HepG2 (cell line): Measurements from ENCODE around the gene ANKRD35. TPM values are rescaled to one million over a fixed set of nuclear protein-coding genes. Genes with fewer than 3 reads are reported as not detected.

Experiments
- AKNA ChIP-seq: sonication (generic); formaldehyde crosslinking; IDR thresholded peaks from 2 replicates; pipeline ENCODE4 v1.4.0; 2020; ENCODE audit warnings: missing genetic modification reagents, borderline replicate concordance
- BCL6 ChIP-seq: IDR thresholded peaks from 2 replicates; pipeline ENCODE4 v1.6.1; 2016; ENCODE audit warnings: missing genetic modification reagents, missing compliant biosample characterization
- DNMT3B ChIP-seq: conservative IDR thresholded peaks from 2 replicates; pipeline ENCODE4 v1.6.1; 2016; ENCODE audit warnings: missing biosample characterization, control low read depth
- ELF4 ChIP-seq: sonication (generic); formaldehyde crosslinking; IDR thresholded peaks from 2 replicates; pipeline ENCODE4 v1.5.0; 2020; ENCODE audit warnings: missing genetic modification reagents, mild to moderate bottlenecking, moderate library complexity, borderline replicate concordance
- HNF1B ChIP-seq: sonication (generic); formaldehyde crosslinking; IDR thresholded peaks from 2 replicates; pipeline ENCODE4 v1.5.1; 2020; ENCODE audit warnings: mild to moderate bottlenecking, moderate library complexity, missing genetic modification reagents
- MIER2 ChIP-seq: IDR thresholded peaks from 2 replicates; pipeline ENCODE4 v1.6.1; 2016; ENCODE audit warnings: missing biosample characterization, missing genetic modification reagents
- MYC ChIP-seq: sonication (generic); formaldehyde crosslinking; IDR thresholded peaks from 2 replicates; pipeline ENCODE4 v1.9.0; 2021; ENCODE audit warnings: missing genetic modification reagents, borderline replicate concordance
- NCOR1 ChIP-seq: fragments of 200-600 bp; sonication (generic); IDR thresholded peaks from 2 replicates; pipeline ENCODE4 v1.7.0; 2017; ENCODE audit warnings: antibody characterized with exemption, low read length, borderline replicate concordance
- RBM22 ChIP-seq: fragments of 200-400 bp; formaldehyde crosslinking; optimal IDR thresholded peaks from 2 replicates; pipeline ENCODE3; 2017; ENCODE audit warnings: mild to moderate bottlenecking, low read length, moderate library complexity
- U2AF1 ChIP-seq: fragments of 200-400 bp; formaldehyde crosslinking; optimal IDR thresholded peaks from 2 replicates; pipeline ENCODE3; 2017; ENCODE audit warnings: mild to moderate bottlenecking, low read depth, low read length
- WIZ ChIP-seq: sonication (generic); formaldehyde crosslinking; IDR thresholded peaks from 2 replicates; pipeline ENCODE4 v1.5.1; 2020; ENCODE audit warnings: mild to moderate bottlenecking, missing genetic modification reagents
- ZKSCAN5 ChIP-seq: sonication (generic); formaldehyde crosslinking; IDR thresholded peaks from 2 replicates; pipeline ENCODE4 v1.5.1; 2020; ENCODE audit warnings: mild to moderate bottlenecking, missing genetic modification reagents
- ZMYM4 ChIP-seq: sonication (generic); formaldehyde crosslinking; IDR thresholded peaks from 2 replicates; pipeline ENCODE4 v1.8.1; 2023; ENCODE audit warnings: mild to moderate bottlenecking, missing genetic modification reagents
- ZNF407 ChIP-seq: sonication (generic); formaldehyde crosslinking; IDR thresholded peaks from one replicate; pipeline ENCODE4 v1.5.1; 2020; ENCODE audit warnings: mild to moderate bottlenecking, missing genetic modification reagents; ENCODE audit errors: not compliant biosample characterization
- ZNF790 ChIP-seq: sonication (generic); formaldehyde crosslinking; IDR thresholded peaks from 2 replicates; pipeline ENCODE4 v1.8.0; 2022; ENCODE audit warnings: missing genetic modification reagents, mild to moderate bottlenecking, borderline replicate concordance
- polyA plus RNA-seq, 8 experiments: library from polyadenylated mRNA; depleted of rRNA in 3 of 8; stranded (reverse) in 7 of 8; unstranded in 1 of 8; fragments of >200 nt; fragmentation: Illumina TruSeq in 4 of 8; extraction: Trizol in 4 of 8; gene quantifications; 2 replicates each; pipeline versions ENCODE4 v1.2.1 to v1.2.3, GENCODE V29; 2011 to 2016; ENCODE audit warnings: low read depth in 4 of 8, missing spikeins in 1 of 8, mixed read lengths in 1 of 8; ENCODE audit not compliant: insufficient read depth in 1 of 8
- total RNA-seq, 5 experiments: library from RNA; depleted of rRNA; stranded (reverse); fragments of >200 nt; fragmentation: Illumina TruSeq; extraction: Trizol; gene quantifications; 2 replicates each; pipeline ENCODE4 v1.2.3, GENCODE V29; 2016; ENCODE audit warnings: low read depth in 1 of 5

The ANKRD35 gene
- total and polyA plus RNA-seq, 2 of the 13 experiments (the other 11 are each of a cell fraction or from before 2014, with no cell fraction given): 0.02 TPM; not detected in 1

- TF ChIP-seq ZNF407 (CRISPR knock-in tag) (no peak), ZKSCAN5 (no peak), AKNA (CRISPR knock-in tag) (no peak), WIZ (CRISPR knock-in tag) (no peak; the same call in 1 of the 2 replicates), ELF4 (CRISPR knock-in tag) (no peak), MYC (no peak; the same call in 1 of the 2 replicates), BCL6 (CRISPR knock-in tag) (0 out of 2 replicates have a peak, but pooled peaks have one; percentile 32), ZNF790 (no peak), NCOR1 (no peak), U2AF1 (no peak), DNMT3B (CRISPR knock-in tag) (no peak), ZMYM4 (CRISPR knock-in tag) (no peak; the same call in 1 of the 2 replicates), HNF1B (CRISPR knock-in tag) (0 out of 2 replicates have a peak, but pooled peaks have one; percentile 45), RBM22 (peak; percentile 30), MIER2 (no peak)
Measured at GRCh38 chr1:145845514-145846161, 40.0 kb downstream of the ANKRD35 start, which contains the start of gene NUDT17 (continued).
